ENCODE results near the gene SLC10A7.

GRCh38 chr4:146343199-146343598, 178.5 kb downstream of the SLC10A7 start:
- TF ChIP-seq POLR2AphosphoS5 (IDR thresholded peaks at IDR 0.05) (no peak), POLR2A (IDR thresholded peaks at IDR 0.05) (no peak), CTCF (IDR thresholded peaks at IDR 0.05) (no peak), EP300 (IDR thresholded peaks at IDR 0.05) (no peak)
